NCI-H1105 (cell line): ENCODE results near the gene ACER2.

Experiments used
- DNase-seq: peaks from one replicate; lab custom pipeline; 2025; lab: John Stamatoyannopoulos, UW

The ACER2 gene

GRCh38 chr9:19456426-19456825, 47.6 kb downstream of the ACER2 start:
- DNase-seq: no peak

- peak; percentile 36 for DNase-seq
Observed at GRCh38 chr9:19456996-19457692, 48.3 kb downstream of the ACER2 start.

DNA sequence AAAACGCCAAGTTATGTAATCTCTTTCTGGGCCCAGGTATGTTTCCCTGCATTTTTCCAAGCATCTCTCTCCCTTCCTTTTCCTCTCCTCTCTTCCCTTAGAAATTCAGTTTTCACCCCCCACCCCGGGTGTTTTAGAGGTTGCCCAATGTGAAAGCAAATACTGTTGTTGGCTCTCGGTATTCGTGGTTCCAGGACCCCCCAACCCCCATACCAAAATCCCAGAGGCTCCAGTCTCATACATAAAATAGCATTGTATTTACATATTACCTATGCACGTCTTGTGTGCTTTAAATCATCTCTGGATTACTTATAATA, 48.8 kb downstream of the ACER2 start:
- DNase-seq: no peak

DNA sequence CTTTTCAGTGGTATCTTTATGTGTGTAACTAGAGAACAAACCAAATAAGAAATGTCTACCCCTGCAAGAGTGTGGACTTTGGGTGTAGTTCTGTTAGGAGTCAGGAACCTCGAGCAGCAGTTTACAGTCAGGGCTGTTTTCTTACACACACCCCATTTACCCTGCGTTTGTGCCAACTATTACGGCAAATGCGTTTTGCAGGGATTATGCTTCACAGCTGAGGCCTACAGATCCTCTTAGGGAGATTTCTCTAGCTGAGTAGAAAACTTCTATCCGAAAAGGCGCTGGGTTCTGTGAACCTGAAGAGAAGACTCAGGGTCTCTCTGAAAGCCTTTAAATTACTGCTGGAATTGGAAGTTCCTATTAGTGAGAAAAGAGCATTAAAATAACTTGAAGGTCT, 51.4 kb downstream of the ACER2 start:
- no peak for DNase-seq

GRCh38 chr9:19461135-19461534, 52.3 kb downstream of the ACER2 start:
- DNase-seq: no peak

DNA sequence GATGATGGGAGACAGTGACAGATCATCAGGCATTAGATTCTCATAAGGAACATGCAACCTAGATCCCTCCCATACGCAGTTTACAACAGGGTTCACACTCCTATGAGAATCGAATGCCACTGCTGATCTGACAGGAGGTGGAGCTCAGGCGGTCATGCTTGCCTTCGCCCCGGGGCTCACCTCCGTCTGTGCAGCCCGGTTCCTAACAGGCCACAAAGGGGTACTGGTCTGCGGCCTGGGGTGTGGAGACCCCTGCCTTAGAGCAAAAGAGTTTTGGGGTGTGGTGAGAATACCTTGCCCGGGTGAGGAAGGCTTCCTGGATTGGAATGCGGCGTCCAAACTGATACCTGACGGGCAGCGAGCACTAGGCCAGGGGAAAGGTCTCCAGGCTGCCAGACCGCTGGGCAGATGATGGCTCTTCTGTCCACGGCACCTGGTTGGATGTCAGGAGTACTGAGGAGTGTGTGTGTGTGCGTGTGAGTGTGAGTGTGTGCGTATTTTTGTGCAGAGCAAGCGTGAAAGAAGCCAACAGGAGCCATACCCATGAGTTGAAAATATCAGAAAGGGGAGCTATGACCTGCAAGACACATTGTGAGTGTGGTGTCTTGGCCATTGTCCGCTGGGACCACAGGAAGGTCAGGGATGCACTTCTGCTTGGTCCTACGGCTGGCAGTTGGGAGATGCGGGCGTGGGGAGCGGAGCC, 55.4 kb downstream of the ACER2 start:
- DNase-seq: no peak

DNA sequence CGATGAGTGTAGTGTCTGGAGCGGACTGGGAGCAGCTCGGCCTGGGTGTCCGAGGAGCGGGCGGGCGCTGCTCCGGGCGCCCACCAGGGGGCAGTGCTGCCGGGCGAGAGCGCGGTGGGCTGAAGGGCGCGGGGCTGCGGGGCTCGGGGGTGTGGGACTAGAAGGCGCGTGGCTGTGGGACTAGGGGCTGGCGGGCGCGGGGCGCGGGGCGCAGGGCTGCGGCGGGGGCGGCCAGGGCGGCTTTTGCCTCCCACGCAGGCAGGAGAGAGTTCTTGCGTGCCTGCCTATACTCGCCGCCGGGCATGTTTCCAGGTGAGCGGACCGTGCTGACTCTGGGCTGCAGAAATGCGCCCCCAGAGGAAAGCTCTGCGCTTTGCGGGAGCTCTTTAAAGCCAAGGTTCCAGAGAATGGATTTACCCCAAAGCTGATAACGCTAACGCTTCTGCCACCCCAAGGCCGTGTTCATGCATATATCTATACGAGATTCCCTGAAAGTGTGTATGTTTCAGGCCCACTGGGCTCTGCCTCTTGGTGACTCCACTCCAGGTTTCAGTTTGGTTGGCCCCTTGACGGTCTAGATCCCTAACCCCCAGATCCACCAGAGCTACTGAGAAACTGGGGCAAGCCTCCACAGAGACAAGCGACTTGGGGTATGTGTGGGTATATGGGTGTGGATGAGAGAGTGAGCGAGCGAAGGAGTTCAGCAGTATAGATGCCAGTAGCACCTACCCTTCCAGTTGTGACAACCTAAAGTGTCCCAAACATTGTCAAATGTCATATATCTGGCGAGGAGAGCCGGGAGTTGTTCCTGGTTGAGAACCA, 56.2 kb downstream of the ACER2 start:
- peak; percentile 31 for DNase-seq

GRCh38 chr9:19465586-19466279, 56.9 kb downstream of the ACER2 start:
- DNase-seq: no peak

DNA sequence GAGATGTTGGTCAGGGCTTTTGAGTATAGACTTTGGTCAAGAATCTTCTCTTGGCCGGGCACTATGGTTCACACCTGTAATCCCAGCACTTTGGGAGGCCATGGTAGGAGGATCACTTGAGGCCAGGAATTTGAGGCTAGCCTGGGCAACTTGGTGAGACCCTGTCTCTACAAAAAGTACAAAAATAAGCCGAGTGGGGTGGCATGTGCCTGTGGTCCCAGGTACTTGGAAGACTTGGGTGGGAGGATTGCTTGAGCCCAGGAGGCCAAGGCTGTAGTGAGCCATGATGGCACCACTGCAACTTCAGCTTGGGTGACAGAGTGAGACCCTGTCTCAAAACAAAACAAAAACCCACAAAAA, 57.5 kb downstream of the ACER2 start:
- DNase-seq: no peak

DNA sequence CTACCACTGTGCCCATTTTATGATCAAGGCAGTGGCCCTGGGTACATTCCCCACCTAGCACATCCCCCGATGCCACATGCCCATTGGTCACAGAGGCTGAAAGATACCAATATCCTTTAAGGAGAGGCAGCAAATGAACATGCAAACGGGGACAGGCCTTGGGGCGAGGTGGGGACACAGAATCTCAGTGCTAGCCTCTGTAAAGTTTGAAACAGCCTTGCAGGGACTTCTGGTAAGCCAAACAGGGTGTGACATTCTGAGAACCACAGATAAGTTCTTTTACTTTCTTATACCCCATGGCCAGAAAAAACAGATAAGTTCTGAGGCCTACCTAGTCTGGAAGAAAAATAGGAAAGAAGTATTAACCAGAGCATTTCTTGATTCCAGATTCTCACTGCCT, 60.5 kb downstream of the ACER2 start:
- no peak for DNase-seq

GRCh38 chr9:19470567-19470966, 61.8 kb downstream of the ACER2 start:
- DNase-seq: no peak

DNA sequence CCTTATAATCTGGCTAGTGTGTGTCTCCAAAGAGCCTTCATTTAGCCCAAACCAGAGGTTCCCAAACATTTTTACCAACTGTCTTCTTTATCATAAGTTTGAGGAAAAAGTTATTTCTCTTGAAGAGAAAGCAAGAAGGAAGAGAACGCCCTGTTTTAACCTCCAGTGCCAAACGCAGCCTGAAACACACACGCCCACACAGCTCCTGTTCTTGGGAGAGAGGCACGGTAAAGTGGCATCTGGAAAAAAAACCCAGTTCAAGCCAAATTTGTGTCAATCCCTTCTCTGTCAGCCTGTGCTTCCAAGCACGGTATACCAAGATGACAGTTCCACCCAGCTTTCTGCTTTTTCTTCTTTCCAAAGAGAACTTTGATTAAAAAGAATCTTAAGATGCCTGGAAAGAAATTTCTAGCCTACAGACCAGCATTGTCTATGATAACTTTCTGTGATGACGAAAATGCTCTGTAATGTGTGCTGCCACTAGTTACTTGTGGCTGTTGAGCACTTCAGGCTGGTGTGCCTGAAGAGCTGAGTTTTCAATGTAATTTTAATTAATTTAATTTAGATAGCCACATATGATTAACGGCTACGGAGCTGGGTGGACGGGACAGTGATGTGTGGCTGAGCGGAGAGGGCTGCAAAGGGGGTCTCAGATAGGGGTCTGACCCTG, 62.3 kb downstream of the ACER2 start:
- no peak for DNase-seq

GRCh38 chr9:19471737-19472648, 63.2 kb downstream of the ACER2 start:
- peak; percentile 5 for DNase-seq

- DNase-seq: no peak
Observed at GRCh38 chr9:19473605-19474004, 64.8 kb downstream of the ACER2 start.

- no peak for DNase-seq
Observed at GRCh38 chr9:19479874-19480273, 71.1 kb downstream of the ACER2 start.

DNA sequence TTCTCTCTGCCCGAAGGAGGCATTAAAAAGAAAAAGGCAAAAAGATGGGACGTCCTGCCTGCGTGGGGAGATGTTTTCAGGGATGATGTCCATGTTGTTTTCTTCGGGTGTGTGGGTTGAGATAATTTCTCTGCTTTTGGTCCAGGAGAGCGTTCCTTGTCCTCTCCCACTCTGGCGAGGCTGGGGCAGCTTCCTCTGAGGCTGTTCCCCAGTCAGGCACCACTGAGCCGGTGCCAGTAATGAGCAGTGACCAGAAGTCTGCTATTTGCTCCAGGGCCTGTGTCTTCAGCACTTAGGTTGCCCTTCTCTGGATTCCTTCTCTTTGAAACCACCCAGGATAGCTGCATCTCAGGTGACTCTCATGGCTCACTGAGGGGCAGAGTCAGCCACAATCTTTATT, 71.5 kb downstream of the ACER2 start:
- no peak for DNase-seq

GRCh38 chr9:19481121-19481870, 72.5 kb downstream of the ACER2 start:
- DNase-seq: no peak

DNA sequence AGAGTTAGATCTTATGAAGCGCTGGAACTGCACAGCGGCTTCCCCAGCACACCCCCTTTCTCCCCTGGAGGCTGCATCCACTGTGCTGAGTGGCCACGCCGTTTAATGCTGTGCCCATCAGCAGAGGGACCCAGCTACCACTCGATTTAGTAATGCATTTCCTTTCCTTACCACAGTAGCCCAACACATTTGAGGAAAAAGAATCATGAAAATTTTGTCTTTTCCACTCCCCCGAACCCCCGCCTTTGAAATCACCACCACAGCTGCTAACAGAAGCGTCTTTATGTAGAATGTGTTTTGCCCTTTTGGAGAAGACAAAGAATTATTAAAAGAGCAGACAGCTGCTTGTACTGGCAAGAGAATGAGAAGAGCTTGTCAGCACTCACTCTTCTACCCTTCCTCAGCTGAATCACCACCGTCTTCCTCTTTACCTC, 73.2 kb downstream of the ACER2 start:
- no peak for DNase-seq

GRCh38 chr9:19484699-19485098, 75.9 kb downstream of the ACER2 start:
- no peak for DNase-seq

GRCh38 chr9:19485193-19485592, 76.4 kb downstream of the ACER2 start:
- DNase-seq: peak; percentile 56
